Fibroblast of lung (primary cell): ENCODE data around the gene ACOT7.

ENCODE experiments used
- EZH2 ChIP-seq: IDR thresholded peaks from 2 replicates; pipeline ENCODE4 v1.5.1; 2012; ENCODE audit warnings: low read length, control low read depth, mild to moderate bottlenecking; ENCODE audit errors: missing control alignments
- TF ChIP-seq, protein P1 (sequence below), 2 donors: IDR thresholded peaks in 1 of 2; conservative IDR thresholded peaks in 1 of 2; 1 replicate in 1 of 2; 2 replicates in 1 of 2; pipeline ENCODE4 v1.5.1; 2011 to 2012; ENCODE audit warnings: low read length in 2 of 2, control low read depth in 1 of 2, inconsistent platforms in 1 of 2, low read depth in 1 of 2, mild to moderate bottlenecking in 1 of 2

DNA sequence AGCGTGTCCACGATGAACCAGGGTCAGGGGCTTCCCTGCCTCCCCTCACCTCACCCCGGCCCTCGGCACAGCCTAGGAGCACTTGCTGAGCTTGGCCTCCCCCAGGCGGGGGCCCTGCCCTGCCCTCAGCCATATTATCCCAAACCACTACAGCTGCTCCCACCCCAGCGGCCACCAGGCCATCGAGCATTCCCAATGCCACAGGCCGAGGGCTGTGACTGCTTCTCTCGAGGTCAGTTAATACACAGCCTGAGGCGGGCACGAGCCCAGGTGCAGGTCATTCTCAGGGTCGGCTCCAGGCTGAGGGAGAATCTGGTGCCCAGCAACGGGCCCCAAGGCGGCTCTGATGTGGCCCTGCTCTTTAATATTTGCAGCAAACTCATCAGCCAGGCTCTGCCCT lies 124.3 kb downstream of the ACOT7 start:
- TF ChIP-seq, protein P1, sequence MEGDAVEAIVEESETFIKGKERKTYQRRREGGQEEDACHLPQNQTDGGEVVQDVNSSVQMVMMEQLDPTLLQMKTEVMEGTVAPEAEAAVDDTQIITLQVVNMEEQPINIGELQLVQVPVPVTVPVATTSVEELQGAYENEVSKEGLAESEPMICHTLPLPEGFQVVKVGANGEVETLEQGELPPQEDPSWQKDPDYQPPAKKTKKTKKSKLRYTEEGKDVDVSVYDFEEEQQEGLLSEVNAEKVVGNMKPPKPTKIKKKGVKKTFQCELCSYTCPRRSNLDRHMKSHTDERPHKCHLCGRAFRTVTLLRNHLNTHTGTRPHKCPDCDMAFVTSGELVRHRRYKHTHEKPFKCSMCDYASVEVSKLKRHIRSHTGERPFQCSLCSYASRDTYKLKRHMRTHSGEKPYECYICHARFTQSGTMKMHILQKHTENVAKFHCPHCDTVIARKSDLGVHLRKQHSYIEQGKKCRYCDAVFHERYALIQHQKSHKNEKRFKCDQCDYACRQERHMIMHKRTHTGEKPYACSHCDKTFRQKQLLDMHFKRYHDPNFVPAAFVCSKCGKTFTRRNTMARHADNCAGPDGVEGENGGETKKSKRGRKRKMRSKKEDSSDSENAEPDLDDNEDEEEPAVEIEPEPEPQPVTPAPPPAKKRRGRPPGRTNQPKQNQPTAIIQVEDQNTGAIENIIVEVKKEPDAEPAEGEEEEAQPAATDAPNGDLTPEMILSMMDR (conservative IDR thresholded peaks at IDR 0.05 in 1 of 2, IDR thresholded peaks at IDR 0.05 in 1 of 2; ENCODE audit: low read depth in 1 of 2, low read length in 2 of 2) = no peak
- no peak for TF ChIP-seq EZH2
